HG02588 (cell line): Measurements from ENCODE around the gene TAS2R40.
"Not testable (repeated sequence)": the region's sequence is repeated elsewhere in the genome, so short reads cannot be mapped to it uniquely, and the experiment has no call there.

Source experiments
- ATAC-seq: cut with Tn5 transposase; IDR thresholded peaks from one replicate; pipeline ENCODE4 v1.9.1; 2021; ENCODE audit warnings: mild to moderate bottlenecking, moderate library complexity; ENCODE audit not compliant: unreplicated experiment

TAS2R40 gene

DNA sequence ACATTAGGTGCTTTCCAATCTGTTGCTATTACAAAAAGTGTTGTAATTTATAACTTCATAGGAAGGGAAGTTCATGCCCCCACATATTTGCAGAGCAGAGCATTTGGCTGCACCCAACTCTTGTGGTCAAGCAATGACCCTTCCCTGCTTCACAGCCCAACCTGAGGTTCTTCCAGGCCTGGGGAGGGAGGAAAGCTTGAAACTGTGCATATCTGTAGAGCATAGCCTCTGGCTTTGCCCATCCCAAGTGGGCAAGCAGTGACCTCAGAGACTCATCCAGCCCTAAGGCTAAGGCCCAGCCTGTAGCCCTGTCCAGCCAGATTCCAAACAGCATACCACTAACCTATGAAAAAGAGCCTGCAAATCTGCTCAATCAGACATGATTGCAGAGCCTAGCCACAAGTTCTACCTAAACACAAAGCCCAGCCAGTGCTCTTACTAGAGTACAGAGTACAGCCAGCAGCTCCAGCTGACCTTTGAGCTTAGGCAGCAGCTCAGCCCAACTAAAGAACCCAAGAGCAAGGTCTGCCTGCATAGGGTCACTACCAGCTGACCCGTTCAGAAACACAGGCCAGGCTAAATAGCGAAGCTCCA lies 27.0 kb downstream of the TAS2R40 start:
- no peak for ATAC-seq

- ATAC-seq: no peak
Observed at GRCh38 chr7:143250199-143250598, 28.4 kb downstream of the TAS2R40 start.

- ATAC-seq: no peak
Observed at GRCh38 chr7:143250822-143251221, 29.0 kb downstream of the TAS2R40 start.

GRCh38 chr7:143252006-143252405 lies 30.2 kb downstream of the TAS2R40 start:
- ATAC-seq: no peak

- no peak for ATAC-seq
Observed at GRCh38 chr7:143255564-143255963, 33.7 kb downstream of the TAS2R40 start.

GRCh38 chr7:143256325-143256724 lies 34.5 kb downstream of the TAS2R40 start:
- no peak for ATAC-seq

GRCh38 chr7:143256932-143257331 lies 35.1 kb downstream of the TAS2R40 start:
- ATAC-seq: peak; percentile 71

DNA sequence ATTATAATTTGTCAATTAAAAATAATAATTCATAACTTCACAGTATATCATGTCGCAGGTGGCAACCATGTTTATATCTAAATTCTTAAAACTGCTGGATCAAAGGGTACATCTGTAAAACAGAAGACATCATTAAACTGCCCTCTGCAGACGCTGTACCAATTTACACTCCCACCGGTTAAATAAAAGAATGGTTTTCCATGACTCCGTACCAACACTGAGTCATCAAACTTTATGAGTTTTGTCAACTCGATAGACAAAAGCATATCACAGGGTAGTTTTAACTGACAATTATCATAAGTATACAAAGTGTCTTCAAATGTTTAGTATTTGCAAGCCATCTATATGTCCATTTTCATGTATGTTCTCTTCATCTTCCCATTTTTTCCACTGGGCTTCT lies 35.7 kb downstream of the TAS2R40 start:
- ATAC-seq: no peak

GRCh38 chr7:143258831-143259230 lies 37.0 kb downstream of the TAS2R40 start:
- peak; percentile 32 for ATAC-seq

DNA sequence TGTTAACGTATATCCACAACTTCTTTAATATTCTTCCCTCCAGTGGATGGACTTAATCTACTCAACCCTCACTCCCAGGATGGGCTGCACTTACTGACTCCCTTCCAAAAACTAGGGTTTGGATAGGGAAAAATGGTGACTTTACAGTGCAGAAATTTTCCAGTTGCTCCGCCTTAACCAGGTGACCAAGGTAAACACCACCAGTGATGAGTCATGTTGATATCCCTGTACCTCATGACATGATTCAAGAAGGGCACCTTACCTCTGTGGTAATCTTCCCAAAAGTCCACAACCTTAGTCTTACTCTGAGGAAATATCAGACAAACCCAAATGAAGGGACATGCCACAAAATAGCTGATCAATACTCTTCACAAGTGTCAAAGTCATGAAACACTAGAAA lies 37.9 kb downstream of the TAS2R40 start:
- no peak for ATAC-seq

GRCh38 chr7:143261901-143262300 lies 40.1 kb downstream of the TAS2R40 start:
- no peak for ATAC-seq

- peak; percentile 97 for ATAC-seq
Observed at GRCh38 chr7:143263266-143264195, 41.7 kb downstream of the TAS2R40 start, which contains the start of gene GSTK1. Gene GSTK1 (plus strand): TSS chr7:143263441. CDS start chr7:143263514, 73 bp downstream.

GRCh38 chr7:143264196-143264568 lies 42.3 kb downstream of the TAS2R40 start:
- not testable (repeated sequence) for ATAC-seq

- no peak for ATAC-seq
Observed at GRCh38 chr7:143265017-143265693, 43.3 kb downstream of the TAS2R40 start.

- ATAC-seq: no peak
Observed at GRCh38 chr7:143269251-143269650, 47.4 kb downstream of the TAS2R40 start.

DNA sequence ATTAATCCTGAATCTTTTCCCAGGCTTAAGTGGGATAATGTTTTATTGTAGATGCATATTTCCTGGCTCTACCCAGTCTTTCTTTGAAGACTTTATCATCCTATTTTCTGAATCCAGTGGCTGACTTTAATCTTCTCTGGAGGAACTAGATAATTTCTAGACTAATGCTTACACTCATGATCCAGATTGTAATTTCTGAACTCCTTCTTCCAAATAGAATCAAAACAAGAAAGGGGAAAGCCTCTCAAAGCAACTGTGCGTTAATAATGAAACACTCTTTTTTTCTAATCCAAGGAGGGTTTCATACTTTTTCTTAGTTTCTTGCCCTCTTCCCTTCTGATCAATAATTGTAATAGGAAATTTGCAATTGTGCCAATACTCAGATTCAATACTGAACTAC lies 49.4 kb downstream of the TAS2R40 start:
- ATAC-seq: no peak
